NOMO-1 treated with DMSO at 0.1 percent for 48 hours (cell line): Measurements from ENCODE around the gene MLC1.
"Not testable (repeated sequence)": the region's sequence is repeated elsewhere in the genome, so short reads cannot be mapped to it uniquely, and the experiment has no call there.

ENCODE experiments used
- DNase-seq: peaks from one replicate; lab custom pipeline; 2025; ENCODE audit not compliant: unreplicated experiment; lab: John Stamatoyannopoulos, UW

The MLC1 gene

GRCh38 chr22:50104141-50104544 is 18.9 kb upstream of the MLC1 start:
- DNase-seq, result no peak

- no peak for DNase-seq
These were observed 17.7 kb upstream of the MLC1 start for GRCh38 chr22:50102946-50103345.

- no peak for DNase-seq
These were observed 16.8 kb upstream of the MLC1 start for GRCh38 chr22:50101870-50102565.

GRCh38 chr22:50098052-50098451 is 12.8 kb upstream of the MLC1 start:
- DNase-seq, result no peak

GRCh38 chr22:50092342-50092741 is 7.1 kb upstream of the MLC1 start:
- no peak for DNase-seq

- no peak for DNase-seq
These were observed 6.0 kb upstream of the MLC1 start for GRCh38 chr22:50091092-50091768.

- DNase-seq, result no peak
These were observed 5.1 kb upstream of the MLC1 start for GRCh38 chr22:50090412-50090714.

- no peak for DNase-seq
These were observed 4.6 kb upstream of the MLC1 start, which contains the start of gene MOV10L1 for GRCh38 chr22:50089682-50090411. Gene MOV10L1, plus strand, starts transcription at chr22:50090006. Its CDS starts 83 bp downstream, at chr22:50090089.

- no peak for DNase-seq
These were observed 4.0 kb upstream of the MLC1 start for GRCh38 chr22:50089231-50089630.

GRCh38 chr22:50088096-50088495 is 2.9 kb upstream of the MLC1 start:
- DNase-seq, result no peak

- no peak for DNase-seq
These were observed 2.4 kb upstream of the MLC1 start for GRCh38 chr22:50087646-50088045.

GRCh38 chr22:50086975-50087374 is 1.7 kb upstream of the MLC1 start:
- not testable (repeated sequence) for DNase-seq

GRCh38 chr22:50086526-50086925 is 1.3 kb upstream of the MLC1 start:
- no peak for DNase-seq

- no peak for DNase-seq
These were observed 608 bp downstream of the MLC1 start for GRCh38 chr22:50084614-50085021.

GRCh38 chr22:50084080-50084477 is 1.1 kb downstream of the MLC1 start:
- no peak for DNase-seq

- DNase-seq, result no peak
These were observed 1.7 kb downstream of the MLC1 start for GRCh38 chr22:50083462-50084079.

- no peak for DNase-seq
These were observed 2.2 kb downstream of the MLC1 start for GRCh38 chr22:50082961-50083461.

- no peak for DNase-seq
These were observed 3.0 kb downstream of the MLC1 start for GRCh38 chr22:50082197-50082715.

GRCh38 chr22:50081426-50082196 is 3.6 kb downstream of the MLC1 start:
- no peak for DNase-seq

- no peak for DNase-seq
These were observed 5.2 kb downstream of the MLC1 start for GRCh38 chr22:50080077-50080465.

GRCh38 chr22:50078761-50079160 is 6.5 kb downstream of the MLC1 start:
- no peak for DNase-seq
